GM12892 (cell line): Measurements from ENCODE around the gene TNS1.

Experiments used
- POLR2A ChIP-seq: IDR thresholded peaks from 2 replicates; pipeline ENCODE4 v1.6.1; 2011; ENCODE audit warnings: low read depth, low read length, control low read depth
- POLR2AphosphoS5 ChIP-seq: IDR thresholded peaks from 2 replicates; pipeline ENCODE4 v1.6.1; 2011; ENCODE audit warnings: low read depth, low read length, control low read depth
- TAF1 ChIP-seq: IDR thresholded peaks from 2 replicates; pipeline ENCODE4 v1.6.1; 2011; ENCODE audit warnings: low read depth, mild to moderate bottlenecking, control low read depth, low read length, borderline replicate concordance

DNA sequence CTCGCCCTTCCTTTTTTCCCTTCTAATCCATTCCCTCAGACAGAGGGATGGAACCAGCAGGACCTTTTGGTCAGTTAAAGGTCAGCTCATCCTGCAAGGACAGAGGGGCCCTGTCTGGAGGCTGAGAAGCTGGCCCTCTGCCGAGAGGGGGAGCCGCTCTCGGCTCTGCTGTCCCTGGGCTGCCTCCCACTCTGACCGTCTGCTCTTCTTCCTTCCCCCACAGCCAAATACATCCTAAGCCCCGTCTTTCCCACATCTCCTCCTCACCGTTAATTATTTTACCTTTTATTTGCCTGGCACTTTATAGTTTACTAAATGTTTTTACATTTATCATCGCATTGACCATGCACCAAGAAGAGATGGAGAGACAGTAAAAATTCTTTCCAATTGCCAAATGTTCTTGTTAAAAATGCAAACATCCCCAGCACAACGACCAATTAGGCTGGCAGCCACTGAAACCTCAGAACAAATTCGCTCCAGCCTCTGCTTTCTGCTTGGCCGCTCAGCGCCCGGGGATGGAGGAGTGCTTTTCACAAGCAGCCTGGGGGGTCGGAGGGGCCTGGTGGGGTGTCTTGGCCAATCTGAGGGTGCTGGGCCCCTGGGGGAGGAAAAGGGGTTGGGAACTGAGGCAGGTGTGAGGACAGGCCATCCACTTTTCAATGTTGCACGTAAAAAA lies 123.7 kb downstream of the TNS1 start:
- TF ChIP-seq POLR2AphosphoS5 (no peak), POLR2A (no peak), TAF1 (no peak)
